HUES6 (cell line): ENCODE results near the gene GPR15LG.

ENCODE experiments used
- H3K27ac ChIP-seq: 2 replicates; pipeline ENCODE4 v1.7.0; 2013; ENCODE audit warnings: low read depth, mild to moderate bottlenecking, low read length, inconsistent platforms
- H3K27me3 ChIP-seq: 2 replicates; pipeline ENCODE4 v1.6.1; 2013; ENCODE audit warnings: low read length; ENCODE audit not compliant: control insufficient read depth, insufficient read depth
- H3K36me3 ChIP-seq: 2 replicates; pipeline ENCODE4 v1.6.1; 2013; ENCODE audit warnings: low read length; ENCODE audit not compliant: control insufficient read depth, insufficient read depth
- H3K4me1 ChIP-seq: 2 replicates; pipeline ENCODE4 v1.6.1; 2013; ENCODE audit warnings: low read length; ENCODE audit not compliant: control insufficient read depth, insufficient read depth
- H3K4me3 ChIP-seq: 2 replicates; pipeline ENCODE4 v1.5.1; 2013; ENCODE audit warnings: low read depth, low read length
- H3K9ac ChIP-seq: one replicate; pipeline ENCODE4 v1.6.1; 2013; ENCODE audit warnings: mild to moderate bottlenecking, low read length
- H3K9me3 ChIP-seq: 2 replicates; pipeline ENCODE4 v1.6.1; 2013; ENCODE audit warnings: low read depth, low read length; ENCODE audit not compliant: control insufficient read depth, insufficient read depth

The GPR15LG gene

GRCh38 chr10:84204122-84204521, 30.5 kb downstream of the GPR15LG start:
- Histone ChIP-seq H3K9me3 (no peaks in the 10 kb centered on the region), H3K27ac (no peak overlapping the region), H3K27me3 (0 out of 2 replicates have a peak, but pooled peaks cover 5% of the 10 kb centered on the region), H3K4me1 (no peaks in the 10 kb centered on the region), H3K9ac (no peak overlapping the region), H3K36me3 (no peaks in the 10 kb centered on the region), H3K4me3 (no peak overlapping the region)

DNA sequence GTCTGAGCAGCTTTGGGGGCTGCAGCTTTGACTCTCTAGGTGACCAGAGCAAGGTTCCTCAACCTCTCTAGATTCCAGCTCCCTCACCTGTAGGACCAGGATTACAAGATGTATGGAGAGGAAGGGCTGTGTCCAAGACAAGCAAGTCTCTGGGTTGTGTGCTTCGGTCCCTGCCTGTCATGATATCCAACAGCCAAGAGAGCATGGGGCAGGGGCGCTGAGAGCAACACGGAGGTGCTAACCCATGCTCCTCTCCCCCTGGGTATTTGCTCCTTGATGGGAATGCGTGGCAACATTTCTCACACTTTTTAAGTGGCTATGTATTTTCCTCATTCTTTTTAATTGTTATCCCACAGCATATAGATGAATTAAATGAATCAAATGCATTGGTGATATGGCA, 31.0 kb downstream of the GPR15LG start:
- Histone ChIP-seq H3K27ac (no peak overlapping the region), H3K4me3 (no peak overlapping the region), H3K9me3 (no peaks in the 10 kb centered on the region)

GRCh38 chr10:84205049-84205852, 31.6 kb downstream of the GPR15LG start:
- H3K9ac ChIP-seq, result no peak overlapping the region

More for the DNA sequence above, 31.0 kb downstream of the GPR15LG start:
- Histone ChIP-seq H3K4me1 (no peaks in the 10 kb centered on the region), H3K36me3 (no peaks in the 10 kb centered on the region), H3K9ac (no peak overlapping the region), H3K27me3 (0 out of 2 replicates have a peak, but pooled peaks cover 5% of the 10 kb centered on the region)

GRCh38 chr10:84205853-84206525, 32.4 kb downstream of the GPR15LG start:
- no peaks in the 10 kb centered on the region for H3K9me3 ChIP-seq
- no peak overlapping the region for H3K27ac ChIP-seq
- H3K36me3 ChIP-seq, result no peaks in the 10 kb centered on the region
- 0 out of 2 replicates have a peak, but pooled peaks cover 5% of the 10 kb centered on the region for H3K27me3 ChIP-seq
- H3K4me1 ChIP-seq, result no peaks in the 10 kb centered on the region
- H3K9ac ChIP-seq, result no peak overlapping the region
- no peak overlapping the region for H3K4me3 ChIP-seq

More at GRCh38 chr10:84205049-84205852, 31.6 kb downstream of the GPR15LG start:
- Histone ChIP-seq H3K4me3 (no peak overlapping the region), H3K9me3 (no peaks in the 10 kb centered on the region), H3K27me3 (0 out of 2 replicates have a peak, but pooled peaks cover 5% of the 10 kb centered on the region), H3K4me1 (no peaks in the 10 kb centered on the region), H3K36me3 (no peaks in the 10 kb centered on the region), H3K27ac (no peak overlapping the region)

GRCh38 chr10:84208023-84208422, 34.4 kb downstream of the GPR15LG start:
- no peak overlapping the region for H3K27ac ChIP-seq
- no peak overlapping the region for H3K4me3 ChIP-seq
- H3K36me3 ChIP-seq, result no peaks in the 10 kb centered on the region
- H3K4me1 ChIP-seq, result no peaks in the 10 kb centered on the region
- H3K9me3 ChIP-seq, result no peaks in the 10 kb centered on the region
- 0 out of 2 replicates have a peak, but pooled peaks cover 5% of the 10 kb centered on the region for H3K27me3 ChIP-seq
- H3K9ac ChIP-seq, result no peak overlapping the region

DNA sequence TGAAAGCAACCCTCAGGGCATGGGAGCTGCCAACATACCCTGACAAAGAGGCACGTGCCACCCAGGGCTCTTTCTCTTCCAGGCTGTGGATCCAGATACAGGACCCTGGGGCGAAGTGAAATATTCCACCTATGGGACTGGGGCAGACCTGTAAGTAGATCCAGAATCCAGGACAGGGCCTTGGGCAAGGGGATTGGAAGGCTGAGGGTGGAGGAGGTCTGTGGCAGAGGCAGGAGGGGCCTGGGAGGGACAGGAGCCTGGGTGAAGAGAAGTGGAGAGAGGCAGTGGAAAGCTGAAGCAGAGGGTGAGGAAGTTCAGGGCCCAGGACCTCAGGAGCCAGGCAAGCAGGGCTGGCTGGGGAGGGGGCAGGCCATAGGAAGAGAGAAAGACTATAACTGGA, 38.0 kb downstream of the GPR15LG start:
- no peak overlapping the region for H3K4me3 ChIP-seq
- no peaks in the 10 kb centered on the region for H3K36me3 ChIP-seq
- no peak overlapping the region for H3K27ac ChIP-seq
- no peaks in the 10 kb centered on the region for H3K4me1 ChIP-seq
- no peak overlapping the region for H3K9ac ChIP-seq
- H3K9me3 ChIP-seq, result no peaks in the 10 kb centered on the region
- H3K27me3 ChIP-seq, result 0 out of 2 replicates have a peak, but pooled peaks cover 5% of the 10 kb centered on the region

DNA sequence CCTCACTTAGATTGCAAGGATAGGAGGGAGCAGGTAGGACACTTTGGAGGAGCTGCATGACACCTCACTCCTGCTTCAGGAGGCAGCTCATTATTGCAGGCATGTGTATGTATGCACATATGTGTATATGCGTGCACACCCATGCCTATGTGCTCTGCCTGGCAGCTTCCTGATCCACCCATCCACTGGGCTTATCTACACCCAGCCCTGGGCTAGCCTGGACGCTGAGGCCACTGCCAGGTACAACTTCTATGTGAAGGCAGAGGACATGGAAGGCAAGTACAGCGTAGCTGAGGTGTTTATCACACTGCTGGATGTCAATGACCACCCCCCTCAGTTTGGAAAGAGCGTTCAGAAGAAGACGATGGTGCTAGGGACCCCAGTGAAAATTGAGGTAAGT, 38.4 kb downstream of the GPR15LG start:
- Histone ChIP-seq H3K4me3 (no peak overlapping the region), H3K27me3 (0 out of 2 replicates have a peak, but pooled peaks cover 5% of the 10 kb centered on the region), H3K27ac (no peak overlapping the region), H3K9me3 (no peaks in the 10 kb centered on the region), H3K36me3 (no peaks in the 10 kb centered on the region), H3K4me1 (no peaks in the 10 kb centered on the region), H3K9ac (no peak overlapping the region)

DNA sequence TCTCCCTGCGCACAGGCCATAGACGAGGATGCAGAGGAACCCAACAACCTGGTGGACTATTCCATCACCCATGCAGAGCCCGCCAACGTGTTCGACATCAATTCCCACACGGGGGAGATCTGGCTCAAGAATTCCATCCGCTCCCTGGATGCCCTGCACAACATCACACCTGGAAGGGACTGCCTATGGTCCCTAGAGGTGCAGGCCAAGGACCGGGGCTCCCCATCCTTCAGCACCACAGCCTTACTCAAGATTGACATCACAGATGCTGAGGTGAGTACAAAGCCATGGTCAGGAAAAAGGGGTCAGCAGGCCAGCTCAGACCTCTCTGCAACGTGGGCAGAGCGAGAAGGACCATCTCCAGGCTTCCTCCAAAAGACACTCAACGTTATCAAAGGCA, 39.5 kb downstream of the GPR15LG start:
- Histone ChIP-seq H3K36me3 (no peaks in the 10 kb centered on the region), H3K4me1 (no peaks in the 10 kb centered on the region), H3K9ac (no peak overlapping the region), H3K27me3 (no peaks in the 10 kb centered on the region), H3K4me3 (no peak overlapping the region), H3K27ac (no peak overlapping the region), H3K9me3 (no peaks in the 10 kb centered on the region)

- Histone ChIP-seq H3K9me3 (no peaks in the 10 kb centered on the region), H3K27ac (no peak overlapping the region), H3K9ac (no peak overlapping the region), H3K36me3 (no peaks in the 10 kb centered on the region), H3K4me3 (no peak overlapping the region), H3K4me1 (no peaks in the 10 kb centered on the region), H3K27me3 (no peaks in the 10 kb centered on the region)
Observed at GRCh38 chr10:84214046-84214572, 40.5 kb downstream of the GPR15LG start.

- Histone ChIP-seq H3K27me3 (no peaks in the 10 kb centered on the region), H3K9ac (no peak overlapping the region), H3K9me3 (no peaks in the 10 kb centered on the region), H3K27ac (no peak overlapping the region), H3K4me3 (no peak overlapping the region), H3K36me3 (no peaks in the 10 kb centered on the region), H3K4me1 (no peaks in the 10 kb centered on the region)
Observed at GRCh38 chr10:84214612-84215235, 41.1 kb downstream of the GPR15LG start.
